22Rv1 (cell line): ENCODE results near the gene TMEM51.
A peak's percentile ranks its signal among the peaks of the same experiment; 100 is the strongest.

ENCODE experiments used
- H3K27ac ChIP-seq: fragments of 450-650 bp; 2 replicates; pipeline ENCODE4 v1.5.1; 2017
- ZFX ChIP-seq: fragments of 450-650 bp; IDR thresholded peaks from 2 replicates; pipeline ENCODE4 v1.6.1; 2017; ENCODE audit warnings: antibody characterized with exemption, borderline replicate concordance
- TF ChIP-seq, protein P1 (sequence below): fragments of 450-650 bp; IDR thresholded peaks from 2 replicates; pipeline ENCODE4 v1.5.1; 2017; ENCODE audit warnings: mild to moderate bottlenecking

TMEM51 gene

DNA sequence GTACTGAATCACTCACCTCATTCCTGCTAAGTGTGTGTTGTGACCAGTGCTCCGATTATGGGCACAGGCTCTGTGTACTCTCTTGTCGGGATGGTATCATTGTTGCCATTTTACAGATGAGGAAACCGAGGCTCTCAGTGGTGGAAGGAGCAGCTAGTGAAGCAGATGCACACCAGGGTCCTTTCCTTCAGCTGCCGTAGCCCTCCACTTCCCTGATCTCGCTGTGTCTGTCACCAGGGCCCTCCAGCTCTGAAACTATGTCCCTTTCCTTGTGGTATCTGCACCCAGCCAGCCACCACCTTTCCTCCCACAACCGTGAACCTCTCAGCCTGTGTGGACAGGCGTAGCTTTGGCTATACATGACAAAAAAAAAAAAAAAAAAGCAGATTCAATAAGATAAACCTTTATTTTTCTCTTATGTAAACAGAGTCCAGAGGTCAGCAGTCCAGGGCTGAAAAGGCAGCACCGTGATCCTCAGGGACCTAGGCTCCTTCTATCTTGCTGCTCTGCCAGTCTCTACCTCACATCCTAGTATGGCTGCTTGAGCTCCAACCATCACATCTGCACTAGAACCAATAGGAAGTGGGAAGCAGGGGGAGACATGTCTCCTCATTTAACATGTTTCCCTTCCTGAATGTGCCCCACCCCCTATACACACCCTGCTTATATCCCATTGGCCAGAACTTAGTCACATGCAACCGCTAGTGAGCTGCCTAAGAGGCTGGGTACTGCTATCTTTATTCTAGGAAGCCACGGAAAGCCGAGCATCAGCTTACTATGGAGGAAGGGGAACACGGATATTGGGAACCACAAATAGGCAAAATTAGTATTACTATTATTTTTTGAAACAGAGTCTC lies 44.3 kb downstream of the TMEM51 start:
- TF ChIP-seq, protein P1, sequence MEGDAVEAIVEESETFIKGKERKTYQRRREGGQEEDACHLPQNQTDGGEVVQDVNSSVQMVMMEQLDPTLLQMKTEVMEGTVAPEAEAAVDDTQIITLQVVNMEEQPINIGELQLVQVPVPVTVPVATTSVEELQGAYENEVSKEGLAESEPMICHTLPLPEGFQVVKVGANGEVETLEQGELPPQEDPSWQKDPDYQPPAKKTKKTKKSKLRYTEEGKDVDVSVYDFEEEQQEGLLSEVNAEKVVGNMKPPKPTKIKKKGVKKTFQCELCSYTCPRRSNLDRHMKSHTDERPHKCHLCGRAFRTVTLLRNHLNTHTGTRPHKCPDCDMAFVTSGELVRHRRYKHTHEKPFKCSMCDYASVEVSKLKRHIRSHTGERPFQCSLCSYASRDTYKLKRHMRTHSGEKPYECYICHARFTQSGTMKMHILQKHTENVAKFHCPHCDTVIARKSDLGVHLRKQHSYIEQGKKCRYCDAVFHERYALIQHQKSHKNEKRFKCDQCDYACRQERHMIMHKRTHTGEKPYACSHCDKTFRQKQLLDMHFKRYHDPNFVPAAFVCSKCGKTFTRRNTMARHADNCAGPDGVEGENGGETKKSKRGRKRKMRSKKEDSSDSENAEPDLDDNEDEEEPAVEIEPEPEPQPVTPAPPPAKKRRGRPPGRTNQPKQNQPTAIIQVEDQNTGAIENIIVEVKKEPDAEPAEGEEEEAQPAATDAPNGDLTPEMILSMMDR = no peak
- no peak for TF ChIP-seq ZFX
- H3K27ac ChIP-seq = no peak overlapping the region

DNA sequence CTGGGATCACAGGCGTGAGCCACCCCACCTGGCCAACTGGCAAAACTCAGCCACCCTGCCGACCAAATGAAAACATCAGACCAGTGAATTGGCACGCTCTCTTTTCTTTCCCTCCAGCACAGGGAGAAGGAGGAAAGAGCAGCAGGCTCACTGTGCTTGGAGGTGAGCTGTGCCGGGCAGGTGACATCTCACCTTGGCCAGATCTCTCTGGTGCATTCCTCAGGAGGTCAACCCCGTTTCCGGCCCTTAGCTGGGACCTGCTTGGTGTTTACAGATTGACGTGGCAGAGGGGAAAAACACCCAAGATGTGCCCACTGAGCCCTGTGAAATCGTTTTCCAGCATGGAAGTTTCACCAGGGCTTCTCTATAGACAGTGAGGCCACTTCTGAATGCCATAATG lies 45.1 kb downstream of the TMEM51 start:
- no peak for TF ChIP-seq ZFX
- TF ChIP-seq, protein P1 = no peak
- no peak overlapping the region for H3K27ac ChIP-seq

DNA sequence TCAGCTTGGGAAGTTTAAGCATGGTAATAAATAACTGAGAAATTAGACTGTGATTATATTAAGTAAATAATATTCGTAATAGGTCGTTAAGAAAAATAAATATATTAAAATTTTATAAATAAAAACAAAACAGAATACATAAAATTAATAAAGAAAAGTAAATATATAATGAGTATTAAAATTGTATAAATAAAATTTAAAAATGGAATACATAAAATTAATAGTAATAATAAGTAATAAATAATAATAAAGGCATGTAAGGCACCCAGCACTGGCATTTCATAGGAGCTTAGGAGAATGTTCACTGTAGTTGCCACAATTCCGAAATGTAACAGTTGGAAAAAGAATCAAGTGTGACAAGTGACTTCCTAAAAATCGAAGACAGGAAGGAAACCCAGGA lies 47.7 kb downstream of the TMEM51 start:
- H3K27ac ChIP-seq = peak overlapping the region; percentile 64
- no peak for TF ChIP-seq ZFX
- TF ChIP-seq, protein P1 = no peak

DNA sequence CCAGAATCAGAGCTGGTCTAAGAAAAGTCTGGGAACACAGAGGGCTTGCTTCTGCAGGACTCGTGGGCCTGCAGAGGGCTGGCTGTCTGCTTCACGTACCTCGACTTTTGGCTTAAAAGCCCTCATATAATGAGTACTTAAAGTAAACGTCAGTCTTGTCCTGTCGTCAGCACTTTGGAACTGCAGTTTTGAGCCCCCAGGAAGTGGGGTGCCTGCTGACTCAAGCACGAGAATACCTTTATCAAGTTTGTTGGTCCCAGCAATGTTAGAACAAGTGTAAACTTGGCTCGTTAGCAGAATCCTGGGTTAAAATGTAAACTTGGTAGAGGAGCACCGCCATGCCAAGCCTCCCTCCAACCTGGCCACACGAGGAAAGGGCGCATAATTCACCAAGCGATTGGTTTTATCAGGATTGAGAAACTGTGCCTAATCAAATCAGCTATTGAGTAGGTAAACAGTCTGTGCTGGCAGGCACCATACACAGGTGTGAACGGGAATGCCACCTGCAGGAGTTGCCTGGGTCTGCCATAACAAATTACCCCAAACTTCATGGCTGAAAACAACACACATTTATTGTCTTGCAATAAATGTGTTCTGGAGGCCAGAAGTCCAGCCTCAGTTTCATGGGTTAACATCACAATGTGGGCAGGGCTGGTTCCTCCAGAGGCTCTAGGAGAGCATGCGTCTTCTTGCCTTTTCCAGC lies 48.5 kb downstream of the TMEM51 start:
- 0 out of 2 replicates have a peak overlapping the region, but pooled peaks have one; percentile 1 for H3K27ac ChIP-seq
- no peak for TF ChIP-seq ZFX
- TF ChIP-seq, protein P1 = 0 out of 2 replicates have a peak, but pooled peaks have one; percentile 9

DNA sequence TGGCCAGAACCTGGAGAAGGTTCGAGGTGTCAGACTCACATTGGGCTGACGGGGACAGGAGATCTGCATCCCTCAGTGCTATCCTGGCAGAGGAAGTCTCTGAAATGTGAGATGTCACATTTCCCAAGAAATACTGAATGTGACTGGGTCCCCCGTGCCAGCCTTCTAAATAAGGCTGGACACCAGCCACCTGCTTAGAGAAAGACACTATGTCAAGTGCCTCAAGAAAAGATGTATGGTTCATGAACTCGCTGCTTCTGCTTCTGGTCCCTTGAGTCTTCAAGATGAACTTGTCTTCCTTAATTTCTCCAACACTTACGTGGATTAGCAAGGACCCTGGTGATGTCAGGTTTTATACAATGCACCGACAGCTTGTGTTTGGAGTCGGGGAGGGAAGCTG lies 51.4 kb downstream of the TMEM51 start:
- no peak overlapping the region for H3K27ac ChIP-seq
- TF ChIP-seq, protein P1 = no peak
- no peak for TF ChIP-seq ZFX

DNA sequence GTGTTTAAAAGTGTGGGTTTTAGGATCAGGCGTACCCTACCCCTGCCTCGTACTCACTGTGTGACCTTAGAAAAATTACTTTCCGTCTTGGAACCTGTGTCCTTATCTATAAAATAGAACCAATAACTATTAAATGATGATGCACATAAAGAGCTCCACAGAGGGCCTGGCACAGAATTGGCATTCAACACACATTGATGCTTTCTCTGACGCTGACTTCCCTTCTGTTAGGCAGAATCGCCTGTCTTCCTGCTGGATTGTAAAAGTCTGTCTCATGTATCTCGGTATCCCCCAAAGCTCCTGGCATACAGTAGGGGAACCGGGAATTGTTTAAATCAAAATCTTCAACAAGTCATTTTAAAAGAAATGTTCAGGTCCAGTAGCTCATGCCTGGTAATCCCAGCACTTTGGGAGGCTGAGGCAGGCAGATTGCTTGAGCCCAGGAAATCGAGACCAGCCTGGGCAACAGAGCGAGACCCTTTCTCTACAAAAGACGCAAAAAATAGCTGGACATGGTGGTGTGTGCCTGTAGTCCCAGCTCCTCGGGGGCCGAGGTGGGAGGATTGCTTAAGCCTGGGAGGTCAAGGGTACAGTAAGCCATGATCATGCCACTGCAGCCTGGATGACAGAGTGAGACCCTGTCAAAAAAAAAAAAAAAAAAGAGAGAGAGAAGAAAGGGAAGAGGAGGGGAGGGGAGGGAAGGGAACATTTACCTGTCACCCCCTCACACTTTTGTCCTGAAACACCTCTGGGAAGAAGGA lies 52.2 kb downstream of the TMEM51 start:
- H3K27ac ChIP-seq = no peak overlapping the region
- TF ChIP-seq, protein P1 = no peak
- TF ChIP-seq ZFX = no peak
